Fibroblast of lung (primary cell): ENCODE measurements around the gene GTF3C2. TPM values are rescaled to one million over a fixed set of nuclear protein-coding genes. Genes with fewer than 3 reads are reported as not detected.
A peak's percentile ranks its signal among the peaks of the same experiment; 100 is the strongest.

Experiments
- DNase-seq, 2 donors: peaks; one replicate each; pipeline versions ENCODE4 v3.0.0 to v3.0.0-alpha.2; 2010; ENCODE audit warnings: low read depth in 2 of 2
- H2AFZ ChIP-seq: 2 replicates; pipeline ENCODE4 v1.5.1; 2012; ENCODE audit warnings: low read length, control low read depth, inconsistent platforms
- H3K27ac ChIP-seq: 2 replicates; pipeline ENCODE4 v1.5.1; 2011; ENCODE audit warnings: low read length, control low read depth; ENCODE audit not compliant: insufficient read depth
- H3K27me3 ChIP-seq: 2 replicates; pipeline ENCODE4 v1.5.1; 2011; ENCODE audit warnings: mild to moderate bottlenecking, low read length; ENCODE audit not compliant: control insufficient read depth, insufficient read depth
- H3K36me3 ChIP-seq: 2 replicates; pipeline ENCODE4 v1.5.1; 2011; ENCODE audit warnings: low read length; ENCODE audit not compliant: control insufficient read depth, insufficient read depth
- H3K4me1 ChIP-seq: 2 replicates; pipeline ENCODE4 v1.5.1; 2011; ENCODE audit warnings: low read length; ENCODE audit not compliant: control insufficient read depth, insufficient read depth; ENCODE audit errors: extremely low read depth
- H3K4me2 ChIP-seq: 2 replicates; pipeline ENCODE4 v1.5.1; 2011; ENCODE audit warnings: low read length, control low read depth; ENCODE audit not compliant: insufficient read depth; ENCODE audit errors: extremely low read depth
- H3K4me3 ChIP-seq, 4 experiments: fragments of 200-600 bp in 1 of 4; sonication (generic) in 1 of 4; replicated peaks in 1 of 4; 2 replicates each; pipeline ENCODE4 v1.5.1; 2011 to 2016; ENCODE audit warnings: low read length in 4 of 4, low read depth in 3 of 4, mild to moderate bottlenecking in 3 of 4, control low read depth in 2 of 4, inconsistent platforms in 1 of 4, mixed read lengths in 1 of 4; ENCODE audit not compliant: insufficient read depth in 1 of 4; ENCODE audit errors: control extremely low read depth in 1 of 4
- H3K79me2 ChIP-seq: 2 replicates; pipeline ENCODE4 v1.5.1; 2012; ENCODE audit warnings: mild to moderate bottlenecking, low read length, inconsistent platforms; ENCODE audit not compliant: control insufficient read depth, insufficient read depth
- H3K9ac ChIP-seq: 2 replicates; pipeline ENCODE4 v1.5.1; 2011; ENCODE audit warnings: mild to moderate bottlenecking, low read length, control low read depth; ENCODE audit not compliant: insufficient read depth
- H3K9me3 ChIP-seq: 2 replicates; pipeline ENCODE4 v1.5.1; 2012; ENCODE audit warnings: low read depth, low read length; ENCODE audit not compliant: control insufficient read depth, insufficient read depth
- H4K20me1 ChIP-seq: 2 replicates; pipeline ENCODE4 v1.5.1; 2011; ENCODE audit warnings: low read length; ENCODE audit not compliant: control insufficient read depth, insufficient read depth; ENCODE audit errors: extremely low read depth
- EZH2 ChIP-seq: IDR thresholded peaks from 2 replicates; pipeline ENCODE4 v1.5.1; 2012; ENCODE audit warnings: low read length, control low read depth, mild to moderate bottlenecking; ENCODE audit errors: missing control alignments
- polyA plus RNA-seq, 2 donors: library from polyadenylated mRNA; depleted of rRNA in 1 of 2; stranded (reverse) in 1 of 2; unstranded in 1 of 2; fragments of >200 nt; gene quantifications; 2 replicates each; pipeline ENCODE4 v1.2.1, GENCODE V29; 2011 to 2012; ENCODE audit warnings: missing spikeins in 1 of 2
- total RNA-seq: library from RNA; depleted of rRNA; stranded (reverse); fragments of >200 nt; gene quantifications from 2 replicates; pipeline ENCODE4 v1.2.1, GENCODE V29; 2014
- TF ChIP-seq, protein P1 (sequence below), 2 donors: IDR thresholded peaks in 1 of 2; conservative IDR thresholded peaks in 1 of 2; 1 replicate in 1 of 2; 2 replicates in 1 of 2; pipeline ENCODE4 v1.5.1; 2011 to 2012; ENCODE audit warnings: low read length in 2 of 2, control low read depth in 1 of 2, inconsistent platforms in 1 of 2, low read depth in 1 of 2, mild to moderate bottlenecking in 1 of 2

GTF3C2 gene
- total and polyA plus RNA-seq, 2 donors (not counting 1 experiment from before 2014, with no cell fraction given): 19.2 to 30.2 TPM

DNA sequence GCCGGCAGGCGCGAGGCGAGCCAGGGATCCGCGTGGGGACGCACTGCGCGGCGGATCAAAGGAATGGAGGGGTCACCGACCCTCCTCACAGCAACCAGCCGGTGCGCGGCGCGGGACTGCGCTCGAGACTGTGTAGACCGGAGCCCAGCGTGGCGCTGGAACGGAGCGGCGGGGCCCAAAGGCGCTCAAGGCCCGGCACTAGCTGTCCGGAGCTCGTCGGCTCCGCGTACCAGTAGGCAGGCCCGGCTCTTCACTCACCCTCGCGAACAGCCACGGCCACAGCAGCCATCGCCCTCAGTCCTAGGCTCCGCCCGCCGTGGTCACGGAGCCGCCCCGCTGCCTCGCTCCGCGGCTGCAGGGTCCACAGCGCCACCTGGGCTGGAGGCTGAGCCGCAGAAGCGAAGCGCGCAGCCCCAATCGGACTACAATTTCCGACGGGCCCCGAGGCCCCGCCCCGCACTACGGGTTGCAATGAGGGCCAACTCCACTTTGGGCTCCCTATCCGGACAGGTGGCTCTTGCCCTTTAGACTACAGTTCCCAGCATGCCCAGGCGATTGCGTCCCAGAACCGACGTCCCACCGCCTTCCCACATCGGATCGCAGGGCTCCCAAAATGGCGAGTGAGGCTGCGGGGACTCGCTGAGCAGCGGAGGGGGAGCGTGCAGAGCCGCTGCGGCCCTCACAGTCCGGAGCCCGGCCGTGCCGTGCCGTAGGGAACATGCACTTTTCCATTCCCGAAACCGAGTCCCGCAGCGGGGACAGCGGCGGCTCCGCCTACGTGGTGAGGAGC, 13.7 kb upstream of the GTF3C2 start, which contains the start of the genes EIF2B4 and SNX17:
Gene EIF2B4, minus strand, starts transcription at position 313 of the 790 bp plus-strand sequence. Its CDS starts 24 bp downstream, at position 289.
Gene SNX17, plus strand, starts transcription at position 591 of the 790 bp plus-strand sequence. Its CDS starts 128 bp downstream, at position 719.
- peak within 1 kb of the TSS; percentile 100 for H3K4me2 ChIP-seq
- peak within 1 kb of the TSS; percentile 95 for H2AFZ ChIP-seq
- H3K9me3 ChIP-seq: no peaks in the 10 kb centered on the region
- H4K20me1 ChIP-seq: no peaks in the 10 kb centered on the region
- peaks cover 33% of the 10 kb centered on the region for H3K36me3 ChIP-seq
- peak within 1 kb of the TSS; percentile 96 to 99 (median 97) for H3K4me3 ChIP-seq
- TF ChIP-seq EZH2: no peak
- TF ChIP-seq, protein P1, sequence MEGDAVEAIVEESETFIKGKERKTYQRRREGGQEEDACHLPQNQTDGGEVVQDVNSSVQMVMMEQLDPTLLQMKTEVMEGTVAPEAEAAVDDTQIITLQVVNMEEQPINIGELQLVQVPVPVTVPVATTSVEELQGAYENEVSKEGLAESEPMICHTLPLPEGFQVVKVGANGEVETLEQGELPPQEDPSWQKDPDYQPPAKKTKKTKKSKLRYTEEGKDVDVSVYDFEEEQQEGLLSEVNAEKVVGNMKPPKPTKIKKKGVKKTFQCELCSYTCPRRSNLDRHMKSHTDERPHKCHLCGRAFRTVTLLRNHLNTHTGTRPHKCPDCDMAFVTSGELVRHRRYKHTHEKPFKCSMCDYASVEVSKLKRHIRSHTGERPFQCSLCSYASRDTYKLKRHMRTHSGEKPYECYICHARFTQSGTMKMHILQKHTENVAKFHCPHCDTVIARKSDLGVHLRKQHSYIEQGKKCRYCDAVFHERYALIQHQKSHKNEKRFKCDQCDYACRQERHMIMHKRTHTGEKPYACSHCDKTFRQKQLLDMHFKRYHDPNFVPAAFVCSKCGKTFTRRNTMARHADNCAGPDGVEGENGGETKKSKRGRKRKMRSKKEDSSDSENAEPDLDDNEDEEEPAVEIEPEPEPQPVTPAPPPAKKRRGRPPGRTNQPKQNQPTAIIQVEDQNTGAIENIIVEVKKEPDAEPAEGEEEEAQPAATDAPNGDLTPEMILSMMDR (conservative IDR thresholded peaks at IDR 0.05 in 1 of 2, IDR thresholded peaks at IDR 0.05 in 1 of 2; ENCODE audit: low read depth in 1 of 2, low read length in 2 of 2): peak; percentile 60 to 72
- peaks cover 14% of the 10 kb centered on the region for H3K4me1 ChIP-seq
- H3K9ac ChIP-seq: peak within 1 kb of the TSS; percentile 97
- peak within 1 kb of the TSS; percentile 95 for H3K27ac ChIP-seq
- H3K79me2 ChIP-seq: peaks cover 52% of the 10 kb centered on the region
- no peaks in the 10 kb centered on the region for H3K27me3 ChIP-seq
- DNase-seq: peak; percentile 99

DNA sequence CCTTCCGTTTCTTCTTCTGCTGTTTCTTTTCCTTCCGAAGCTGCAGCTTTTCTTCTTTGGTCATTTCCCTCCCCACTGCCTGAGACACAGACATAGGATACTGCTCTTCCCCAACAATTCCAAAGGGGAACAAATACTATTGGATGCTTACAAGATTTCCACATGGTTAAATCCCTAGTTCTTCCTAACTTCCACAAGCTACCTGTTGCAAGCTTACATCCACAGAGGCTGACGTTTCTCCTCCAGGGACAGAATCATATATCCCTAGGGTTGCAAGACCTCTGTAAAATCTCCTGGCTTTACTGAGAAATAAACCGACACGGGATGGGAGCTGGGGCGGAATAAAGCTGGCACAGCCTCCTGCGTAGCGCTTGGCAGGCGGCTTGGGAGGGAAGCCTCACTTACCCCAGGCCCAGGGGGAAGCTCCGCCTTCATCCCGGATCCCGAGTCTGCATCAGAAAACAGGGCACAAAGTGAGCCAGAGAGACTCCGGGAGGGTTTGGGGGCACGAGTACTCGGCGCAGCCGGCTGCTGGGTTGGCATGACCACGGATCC, 13.0 kb upstream of the GTF3C2 start:
- peak; percentile 54 to 62 for DNase-seq
- no peak for TF ChIP-seq EZH2
- TF ChIP-seq, protein P1 (conservative IDR thresholded peaks at IDR 0.05 in 1 of 2, IDR thresholded peaks at IDR 0.05 in 1 of 2; ENCODE audit: low read depth in 1 of 2, low read length in 2 of 2): no peak
- peaks cover 51% of the 10 kb centered on the region for H3K79me2 ChIP-seq

DNA sequence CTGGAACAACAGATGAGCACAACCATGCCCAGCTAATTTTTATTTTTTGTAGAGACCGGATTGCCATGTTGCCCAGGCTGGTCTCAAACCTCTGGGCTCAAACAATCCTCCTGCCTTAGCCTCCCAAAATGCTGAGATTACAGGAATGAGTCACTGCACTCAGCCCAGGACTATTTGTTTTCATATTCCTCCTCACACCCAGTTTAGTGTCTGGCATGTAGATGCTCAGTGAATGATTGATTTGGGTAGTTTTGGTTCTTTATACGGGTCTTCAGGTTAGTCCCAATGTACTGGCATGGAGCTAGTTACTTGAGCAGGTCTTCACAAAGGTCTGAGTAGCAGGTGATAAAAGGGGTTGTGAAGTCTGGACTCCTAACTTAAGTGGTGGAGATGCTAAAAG, 7.4 kb upstream of the GTF3C2 start:
- DNase-seq: no peak
- Histone ChIP-seq H3K36me3 (peaks cover 24% of the 10 kb centered on the region), H3K79me2 (peaks cover 10% of the 10 kb centered on the region), H3K27ac (no peak overlapping the region), H3K4me1 (peaks cover 4% of the 10 kb centered on the region), H3K4me3 (no peak overlapping the region), H4K20me1 (no peaks in the 10 kb centered on the region), H3K9ac (no peak overlapping the region), H2AFZ (no peak overlapping the region), H3K4me2 (no peak overlapping the region), H3K27me3 (no peaks in the 10 kb centered on the region), H3K9me3 (no peaks in the 10 kb centered on the region)
- TF ChIP-seq, protein P1 (conservative IDR thresholded peaks at IDR 0.05 in 1 of 2, IDR thresholded peaks at IDR 0.05 in 1 of 2; ENCODE audit: low read depth in 1 of 2, low read length in 2 of 2): no peak
- no peak for TF ChIP-seq EZH2

More for the DNA sequence above, 13.0 kb upstream of the GTF3C2 start:
- Histone ChIP-seq H4K20me1 (no peaks in the 10 kb centered on the region), H3K27ac (peak overlapping the region; percentile 95), H3K4me3 (peak overlapping the region; percentile 96 to 99 (median 97)), H3K27me3 (no peaks in the 10 kb centered on the region), H3K36me3 (peaks cover 30% of the 10 kb centered on the region), H3K9me3 (no peaks in the 10 kb centered on the region), H2AFZ (peak overlapping the region; percentile 95), H3K4me1 (peaks cover 14% of the 10 kb centered on the region), H3K4me2 (peak overlapping the region; percentile 100), H3K9ac (peak overlapping the region; percentile 96)
